GM12878 (cell line): ENCODE results near the gene TRIM37. TPM values are rescaled to one million over a fixed set of nuclear protein-coding genes. Genes with fewer than 3 reads are reported as not detected.

Experiments used
- ATAC-seq: fragments of 200-7000 bp; cut with Tn5 transposase; 3 replicates; pipeline ENCODE4 v1.9.1; 2020; ENCODE audit warnings: mild to moderate bottlenecking, moderate library complexity
- BruUV-seq: library from RNA; stranded (reverse); fragments of 400-500 nt; replicated peaks from 2 replicates; lab custom pipeline; 2021; lab: Mats Ljungman, UMichigan
- CTCF ChIA-PET: fragments of 300-600 bp; sonication (Branson Sonifier 250); formaldehyde crosslinking; extraction: SDS; loops from one replicate; lab custom pipeline; 2021; ENCODE audit warnings: inconsistent platforms; lab: Yijun Ruan, JAX
- POLR2A ChIA-PET: fragments of 350-600 bp; formaldehyde crosslinking; extraction: SDS; loops from one replicate; lab custom pipeline; 2021; ENCODE audit warnings: inconsistent platforms; lab: Charles Lee
- RAD21 ChIA-PET: fragments of 300-600 bp; sonication (Branson Sonifier 250); formaldehyde crosslinking; loops from one replicate; lab custom pipeline; 2023; ENCODE audit warnings: antibody characterized with exemption; ENCODE audit not compliant: unreplicated experiment; lab: Charles Lee
- SMC1A ChIA-PET: fragments of 300-600 bp; sonication (Branson Sonifier 250); formaldehyde crosslinking; loops from one replicate; lab custom pipeline; 2023; ENCODE audit not compliant: unreplicated experiment, uncharacterized antibody; lab: Charles Lee
- DNase-seq: peaks from one replicate; pipeline ENCODE4 v3.0.0-alpha.2; 2011; ENCODE audit warnings: low read depth, low spot score
- FAIRE-seq: peaks from 3 replicates; lab custom pipeline; 2011; peaks lifted over from hg19 to GRCh38; lab: Jason Lieb, UNC
- H2AFZ ChIP-seq: 2 replicates; pipeline ENCODE4 v1.6.0; 2011; ENCODE audit warnings: low read depth, low read length, control low read depth; ENCODE audit not compliant: control insufficient read depth
- H3K27ac ChIP-seq: 2 replicates; pipeline ENCODE4 v1.5.1; 2011; ENCODE audit warnings: control low read depth; ENCODE audit not compliant: control insufficient read depth, insufficient read depth
- H3K27me3 ChIP-seq, 2 experiments: replicated peaks in 1 of 2; 2 replicates each; pipeline versions ENCODE4 v1.6.0 to v1.6.1; 2011; ENCODE audit warnings: low read length in 1 of 2; ENCODE audit not compliant: control insufficient read depth in 2 of 2, insufficient read depth in 2 of 2
- H3K36me3 ChIP-seq, 2 experiments: 2 replicates each; pipeline ENCODE4 v1.5.1; 2011; ENCODE audit warnings: low read length in 1 of 2; ENCODE audit not compliant: control insufficient read depth in 2 of 2, insufficient read depth in 2 of 2
- H3K4me1 ChIP-seq: 2 replicates; pipeline ENCODE4 v1.6.1; 2011; ENCODE audit warnings: mild to moderate bottlenecking, low read length, moderate library complexity, mixed read lengths; ENCODE audit not compliant: control insufficient read depth, insufficient read depth
- H3K4me2 ChIP-seq: 2 replicates; pipeline ENCODE4 v1.6.0; 2011; ENCODE audit warnings: control low read depth; ENCODE audit not compliant: control insufficient read depth, insufficient read depth
- H3K4me3 ChIP-seq: fragments of 200-600 bp; sonication (generic); 2 replicates; pipeline ENCODE4 v1.5.1; 2016
- H3K79me2 ChIP-seq: 2 replicates; pipeline ENCODE4 v1.6.0; 2011; ENCODE audit warnings: low read length; ENCODE audit not compliant: control insufficient read depth, insufficient read depth
- H3K9ac ChIP-seq: 2 replicates; pipeline ENCODE4 v1.8.0; 2011; ENCODE audit warnings: low read length, control low read depth, mixed read lengths; ENCODE audit not compliant: control insufficient read depth, insufficient read depth
- H3K9me3 ChIP-seq: replicated peaks from 3 replicates; pipeline ENCODE4 v1.5.1; 2011; ENCODE audit warnings: mild to moderate bottlenecking, low read length; ENCODE audit not compliant: control insufficient read depth, insufficient read depth
- H4K20me1 ChIP-seq: 2 replicates; pipeline ENCODE4 v1.6.0; 2011; ENCODE audit not compliant: control insufficient read depth, insufficient read depth
- DPF2 ChIP-seq: fragments of 450-650 bp; IDR thresholded peaks from 2 replicates; pipeline ENCODE4 v1.6.1; 2017; ENCODE audit warnings: mild to moderate bottlenecking
- KDM1A ChIP-seq: fragments of 200-600 bp; sonication (generic); IDR thresholded peaks from 2 replicates; pipeline ENCODE4 v1.6.1; 2016; ENCODE audit warnings: borderline replicate concordance
- NBN ChIP-seq: fragments of 450-650 bp; IDR thresholded peaks from 2 replicates; pipeline ENCODE4 v1.6.1; 2016
- POLR2A ChIP-seq: IDR thresholded peaks from 2 replicates; pipeline ENCODE4 v1.6.1; 2011; ENCODE audit warnings: low read depth, mild to moderate bottlenecking, low read length
- RUNX3 ChIP-seq: IDR thresholded peaks from 2 replicates; pipeline ENCODE4 v1.6.1; 2012; ENCODE audit warnings: low read length, inconsistent platforms
- WGBS: methylation state at CpG from one replicate; pipeline ENCODE4 v1.1.6; 2016; ENCODE audit warnings: low lambda C conversion rate; ENCODE audit not compliant: insufficient replicate concordance, insufficient coverage; ENCODE audit errors: missing lambda C conversion rate; 5-methylcytosine and 5-hydroxymethylcytosine counted together
- in situ Hi-C: fragments of 300-500 bp; cut with MboI; formaldehyde crosslinking; loops from 9 replicates; pipeline ENCODE4 v1.14.3; 2018; ENCODE audit warnings: mixed read lengths
- intact Hi-C: fragments of 100-400 bp; cut with micrococcal nuclease; formaldehyde crosslinking; loops from one replicate; pipeline ENCODE4 v1.14.2; 2022; ENCODE audit not compliant: unreplicated experiment
- polyA plus RNA-seq, 11 experiments: library from polyadenylated mRNA; depleted of rRNA in 4 of 11; unstranded in 6 of 11; stranded (reverse) in 5 of 11; fragments of >200 nt; fragmentation: Nextera tagmentation in 4 of 11; fragmentation: Illumina TruSeq in 1 of 11; extraction: Ambion mirVana in 4 of 11; extraction: Trizol in 1 of 11; gene quantifications; 1 replicate in 1 of 11; 2 replicates in 10 of 11; pipeline versions ENCODE4 v1.2.1 to v1.2.3, GENCODE V29; 2011 to 2016; ENCODE audit warnings: inconsistent platforms in 2 of 11, missing spikeins in 2 of 11, low read depth in 1 of 11
- total RNA-seq, 4 experiments: library from RNA; depleted of rRNA in 3 of 4; stranded (reverse); fragments of >200 nt in 3 of 4; fragmentation: Illumina TruSeq in 1 of 4; extraction: Trizol in 1 of 4; gene quantifications; 2 replicates each; pipeline versions ENCODE4 v1.2.1 to v1.2.3, GENCODE V29; 2013 to 2021
- TF ChIP-seq, protein P1 (sequence below): fragments of 450-650 bp; IDR thresholded peaks from 2 replicates; pipeline ENCODE4 v1.6.1; 2017; ENCODE audit warnings: low read depth, mild to moderate bottlenecking, moderate library complexity
- TF ChIP-seq, protein P2 (sequence below): fragments of 450-650 bp; IDR thresholded peaks from 2 replicates; pipeline ENCODE4 v1.6.1; 2016; ENCODE audit warnings: mild to moderate bottlenecking
- TF ChIP-seq, protein P3 (sequence below): fragments of 450-650 bp; IDR thresholded peaks from 2 replicates; pipeline ENCODE4 v1.6.1; 2017; ENCODE audit warnings: mild to moderate bottlenecking, moderate library complexity
- TF ChIP-seq, protein P4 (sequence below): IDR thresholded peaks from 2 replicates; pipeline ENCODE4 v1.6.1; 2011; ENCODE audit warnings: mild to moderate bottlenecking, low read depth, low read length, moderate library complexity; ENCODE audit not compliant: insufficient replicate concordance
- TF ChIP-seq, protein P5 (sequence below): IDR thresholded peaks from 2 replicates; pipeline ENCODE4 v1.6.1; 2012; ENCODE audit warnings: low read length, inconsistent platforms

TRIM37 gene
- total and polyA plus RNA-seq, 10 of the 15 experiments (the other 5 are each of a cell fraction or from before 2014, with no cell fraction given) = 4.8 to 20.6 (median 18.1) TPM

DNA sequence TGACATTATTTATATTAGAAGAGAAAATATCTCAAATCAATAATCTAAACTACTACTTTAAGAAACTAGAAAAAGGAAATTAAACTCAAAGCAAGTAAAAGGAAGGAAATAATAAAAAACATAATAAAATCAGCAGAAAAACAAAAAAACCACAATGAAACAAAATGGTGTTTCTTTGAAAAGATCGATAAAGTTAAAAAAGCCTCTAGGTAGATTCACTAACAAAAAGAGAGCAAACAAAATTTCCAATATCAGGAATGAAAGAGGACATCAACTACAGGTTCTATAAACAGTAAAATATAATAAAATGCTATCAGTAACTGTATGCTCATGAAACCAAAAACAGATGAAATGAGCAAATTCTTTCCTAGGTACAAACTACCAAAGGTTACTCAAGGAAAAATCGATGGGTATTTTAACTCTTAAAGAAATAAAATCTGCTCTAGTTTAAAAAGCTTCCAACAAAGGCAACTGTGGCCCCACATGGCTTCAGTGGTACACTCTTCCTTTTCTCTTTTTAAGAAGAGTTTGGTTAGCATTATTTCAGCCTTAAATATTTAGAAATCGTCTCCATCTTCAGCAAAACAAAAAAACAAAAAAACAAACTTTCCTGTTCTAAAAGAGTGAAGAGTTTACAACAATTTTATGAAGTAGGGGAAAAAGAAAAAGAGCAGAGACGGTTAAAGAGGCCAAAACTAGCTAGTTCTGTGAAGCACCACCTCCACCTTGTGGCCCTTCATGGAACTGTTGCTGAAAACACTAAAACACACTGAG lies 102.2 kb downstream of the TRIM37 start:
- peak; percentile 55 for ATAC-seq
- 0 out of 4 replicates have a peak, but pooled peaks cover 0 to 2% of the 10 kb centered on the region in 2 experiments for H3K36me3 ChIP-seq
- FAIRE-seq = peak; percentile 97
- H2AFZ ChIP-seq = peak overlapping the region; percentile 57
- peak; percentile 48 for DNase-seq
- no peaks in the 10 kb centered on the region for H3K9me3 ChIP-seq
- ChIA-PET POLR2A (interaction anchor here (0.5 to 1.3 kb wide), 7 partner anchors 45 to 486 kb away, joined by 3 to 6 read pairs (median 4); partner anchors contain the start of gene GDPD1), CTCF (interaction anchor here (0.5 to 6.6 kb wide), 35 partner anchors 10 to 693 kb away, joined by 3 to 110 read pairs (median 6); no protein-coding TSS in a partner anchor), RAD21 (interaction anchor here (0.5 to 5.0 kb wide), 32 partner anchors 12 to 687 kb away, joined by 3 to 71 read pairs (median 4); no protein-coding TSS in a partner anchor), SMC1A (interaction anchor here (0.6 to 6.0 kb wide), 36 partner anchors 12 to 621 kb away, joined by 3 to 62 read pairs (median 4); partner anchors contain the start of genes PRR11 and SKA2)
- no peaks in the 10 kb centered on the region; the same call in 1 of the 2 replicates for H3K79me2 ChIP-seq
- no peaks in the 10 kb centered on the region for H3K27me3 ChIP-seq
- no peak overlapping the region for H3K4me3 ChIP-seq
- H3K4me1 ChIP-seq = peaks cover 18% of the 10 kb centered on the region
- in situ Hi-C loops (loop anchor here (5.0 kb wide), 3 partner anchors 292 to 482 kb away; no protein-coding TSS in a partner anchor), intact Hi-C loops (loop anchor here (1.0 kb wide), 5 partner anchors 44 to 486 kb away; no protein-coding TSS in a partner anchor)
- no peak overlapping the region for H3K27ac ChIP-seq
- H3K4me2 ChIP-seq = no peak overlapping the region
- no TSS peak for BruUV-seq
- WGBS = 12% methylated on average over 4 of the region's 4 CpGs
- H3K9ac ChIP-seq = no peak overlapping the region
- no peaks in the 10 kb centered on the region for H4K20me1 ChIP-seq
- peak; percentile 18; the same call in 1 of the 2 replicates for TF ChIP-seq RUNX3
- TF ChIP-seq, protein P1, sequence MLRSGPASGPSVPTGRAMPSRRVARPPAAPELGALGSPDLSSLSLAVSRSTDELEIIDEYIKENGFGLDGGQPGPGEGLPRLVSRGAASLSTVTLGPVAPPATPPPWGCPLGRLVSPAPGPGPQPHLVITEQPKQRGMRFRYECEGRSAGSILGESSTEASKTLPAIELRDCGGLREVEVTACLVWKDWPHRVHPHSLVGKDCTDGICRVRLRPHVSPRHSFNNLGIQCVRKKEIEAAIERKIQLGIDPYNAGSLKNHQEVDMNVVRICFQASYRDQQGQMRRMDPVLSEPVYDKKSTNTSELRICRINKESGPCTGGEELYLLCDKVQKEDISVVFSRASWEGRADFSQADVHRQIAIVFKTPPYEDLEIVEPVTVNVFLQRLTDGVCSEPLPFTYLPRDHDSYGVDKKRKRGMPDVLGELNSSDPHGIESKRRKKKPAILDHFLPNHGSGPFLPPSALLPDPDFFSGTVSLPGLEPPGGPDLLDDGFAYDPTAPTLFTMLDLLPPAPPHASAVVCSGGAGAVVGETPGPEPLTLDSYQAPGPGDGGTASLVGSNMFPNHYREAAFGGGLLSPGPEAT = 0 out of 2 replicates have a peak, but pooled peaks have one; percentile 22
- TF ChIP-seq POLR2A = no peak
- 0 out of 2 replicates have a peak, but pooled peaks have one; percentile 42 for TF ChIP-seq NBN
- TF ChIP-seq DPF2 = no peak
- TF ChIP-seq, protein P2, sequence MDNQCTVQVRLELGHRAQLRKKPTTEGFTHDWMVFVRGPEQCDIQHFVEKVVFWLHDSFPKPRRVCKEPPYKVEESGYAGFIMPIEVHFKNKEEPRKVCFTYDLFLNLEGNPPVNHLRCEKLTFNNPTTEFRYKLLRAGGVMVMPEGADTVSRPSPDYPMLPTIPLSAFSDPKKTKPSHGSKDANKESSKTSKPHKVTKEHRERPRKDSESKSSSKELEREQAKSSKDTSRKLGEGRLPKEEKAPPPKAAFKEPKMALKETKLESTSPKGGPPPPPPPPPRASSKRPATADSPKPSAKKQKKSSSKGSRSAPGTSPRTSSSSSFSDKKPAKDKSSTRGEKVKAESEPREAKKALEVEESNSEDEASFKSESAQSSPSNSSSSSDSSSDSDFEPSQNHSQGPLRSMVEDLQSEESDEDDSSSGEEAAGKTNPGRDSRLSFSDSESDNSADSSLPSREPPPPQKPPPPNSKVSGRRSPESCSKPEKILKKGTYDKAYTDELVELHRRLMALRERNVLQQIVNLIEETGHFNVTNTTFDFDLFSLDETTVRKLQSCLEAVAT = 0 out of 2 replicates have a peak, but pooled peaks have one; percentile 50
- TF ChIP-seq, protein P3, sequence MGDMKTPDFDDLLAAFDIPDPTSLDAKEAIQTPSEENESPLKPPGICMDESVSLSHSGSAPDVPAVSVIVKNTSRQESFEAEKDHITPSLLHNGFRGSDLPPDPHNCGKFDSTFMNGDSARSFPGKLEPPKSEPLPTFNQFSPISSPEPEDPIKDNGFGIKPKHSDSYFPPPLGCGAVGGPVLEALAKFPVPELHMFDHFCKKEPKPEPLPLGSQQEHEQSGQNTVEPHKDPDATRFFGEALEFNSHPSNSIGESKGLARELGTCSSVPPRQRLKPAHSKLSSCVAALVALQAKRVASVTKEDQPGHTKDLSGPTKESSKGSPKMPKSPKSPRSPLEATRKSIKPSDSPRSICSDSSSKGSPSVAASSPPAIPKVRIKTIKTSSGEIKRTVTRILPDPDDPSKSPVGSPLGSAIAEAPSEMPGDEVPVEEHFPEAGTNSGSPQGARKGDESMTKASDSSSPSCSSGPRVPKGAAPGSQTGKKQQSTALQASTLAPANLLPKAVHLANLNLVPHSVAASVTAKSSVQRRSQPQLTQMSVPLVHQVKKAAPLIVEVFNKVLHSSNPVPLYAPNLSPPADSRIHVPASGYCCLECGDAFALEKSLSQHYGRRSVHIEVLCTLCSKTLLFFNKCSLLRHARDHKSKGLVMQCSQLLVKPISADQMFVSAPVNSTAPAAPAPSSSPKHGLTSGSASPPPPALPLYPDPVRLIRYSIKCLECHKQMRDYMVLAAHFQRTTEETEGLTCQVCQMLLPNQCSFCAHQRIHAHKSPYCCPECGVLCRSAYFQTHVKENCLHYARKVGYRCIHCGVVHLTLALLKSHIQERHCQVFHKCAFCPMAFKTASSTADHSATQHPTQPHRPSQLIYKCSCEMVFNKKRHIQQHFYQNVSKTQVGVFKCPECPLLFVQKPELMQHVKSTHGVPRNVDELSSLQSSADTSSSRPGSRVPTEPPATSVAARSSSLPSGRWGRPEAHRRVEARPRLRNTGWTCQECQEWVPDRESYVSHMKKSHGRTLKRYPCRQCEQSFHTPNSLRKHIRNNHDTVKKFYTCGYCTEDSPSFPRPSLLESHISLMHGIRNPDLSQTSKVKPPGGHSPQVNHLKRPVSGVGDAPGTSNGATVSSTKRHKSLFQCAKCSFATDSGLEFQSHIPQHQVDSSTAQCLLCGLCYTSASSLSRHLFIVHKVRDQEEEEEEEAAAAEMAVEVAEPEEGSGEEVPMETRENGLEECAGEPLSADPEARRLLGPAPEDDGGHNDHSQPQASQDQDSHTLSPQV = peak; percentile 31; the same call in 1 of the 2 replicates
- TF ChIP-seq, protein P4, sequence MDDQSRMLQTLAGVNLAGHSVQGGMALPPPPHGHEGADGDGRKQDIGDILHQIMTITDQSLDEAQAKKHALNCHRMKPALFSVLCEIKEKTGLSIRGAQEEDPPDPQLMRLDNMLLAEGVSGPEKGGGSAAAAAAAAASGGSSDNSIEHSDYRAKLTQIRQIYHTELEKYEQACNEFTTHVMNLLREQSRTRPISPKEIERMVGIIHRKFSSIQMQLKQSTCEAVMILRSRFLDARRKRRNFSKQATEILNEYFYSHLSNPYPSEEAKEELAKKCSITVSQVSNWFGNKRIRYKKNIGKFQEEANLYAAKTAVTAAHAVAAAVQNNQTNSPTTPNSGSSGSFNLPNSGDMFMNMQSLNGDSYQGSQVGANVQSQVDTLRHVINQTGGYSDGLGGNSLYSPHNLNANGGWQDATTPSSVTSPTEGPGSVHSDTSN = no peak
- TF ChIP-seq, protein P5, sequence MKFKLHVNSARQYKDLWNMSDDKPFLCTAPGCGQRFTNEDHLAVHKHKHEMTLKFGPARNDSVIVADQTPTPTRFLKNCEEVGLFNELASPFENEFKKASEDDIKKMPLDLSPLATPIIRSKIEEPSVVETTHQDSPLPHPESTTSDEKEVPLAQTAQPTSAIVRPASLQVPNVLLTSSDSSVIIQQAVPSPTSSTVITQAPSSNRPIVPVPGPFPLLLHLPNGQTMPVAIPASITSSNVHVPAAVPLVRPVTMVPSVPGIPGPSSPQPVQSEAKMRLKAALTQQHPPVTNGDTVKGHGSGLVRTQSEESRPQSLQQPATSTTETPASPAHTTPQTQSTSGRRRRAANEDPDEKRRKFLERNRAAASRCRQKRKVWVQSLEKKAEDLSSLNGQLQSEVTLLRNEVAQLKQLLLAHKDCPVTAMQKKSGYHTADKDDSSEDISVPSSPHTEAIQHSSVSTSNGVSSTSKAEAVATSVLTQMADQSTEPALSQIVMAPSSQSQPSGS = peak; percentile 45; the same call in 1 of the 2 replicates
- TF ChIP-seq KDM1A = no peak
